Central memory CD8-positive, alpha-beta T cell (primary cell): Measurements from ENCODE around the gene SPAG9.
"Not testable (repeated sequence)": the region's sequence is repeated elsewhere in the genome, so short reads cannot be mapped to it uniquely, and the experiment has no call there.

Experiments used
- ATAC-seq: fragments of 150-1000 bp; cut with Tn5 transposase; replicated peaks from 2 replicates; pipeline ENCODE4 v1.10.0; 2022; ENCODE audit warnings: mild to moderate bottlenecking, moderate FRiP score, moderate number of reproducible peaks; ENCODE audit not compliant: poor library complexity, severe bottlenecking; ENCODE audit errors: extremely low read depth
- DNase-seq, 2 donors: peaks; one replicate each; pipeline ENCODE4 v3.0.0; 2021; ENCODE audit warnings: low spot score in 2 of 2
- H3K27ac Mint-ChIP-seq: one replicate; pipeline ENCODE4 v1.8.0; 2022; ENCODE audit warnings: low read depth, mild to moderate bottlenecking, moderate library complexity, mixed read lengths
- H3K27me3 Mint-ChIP-seq: one replicate; pipeline ENCODE4 v1.8.0; 2022; ENCODE audit warnings: mixed read lengths
- H3K36me3 Mint-ChIP-seq: one replicate; pipeline ENCODE4 v1.8.0; 2022; ENCODE audit warnings: mild to moderate bottlenecking, moderate library complexity, mixed read lengths; ENCODE audit not compliant: insufficient read depth
- H3K4me1 Mint-ChIP-seq: one replicate; pipeline ENCODE4 v1.8.0; 2022; ENCODE audit warnings: mixed read lengths
- H3K4me3 Mint-ChIP-seq: one replicate; pipeline ENCODE4 v1.8.0; 2022; ENCODE audit warnings: mild to moderate bottlenecking, moderate library complexity, mixed read lengths
- H3K9me3 Mint-ChIP-seq: one replicate; pipeline ENCODE4 v1.8.0; 2022; ENCODE audit warnings: mixed read lengths

Gene SPAG9

DNA sequence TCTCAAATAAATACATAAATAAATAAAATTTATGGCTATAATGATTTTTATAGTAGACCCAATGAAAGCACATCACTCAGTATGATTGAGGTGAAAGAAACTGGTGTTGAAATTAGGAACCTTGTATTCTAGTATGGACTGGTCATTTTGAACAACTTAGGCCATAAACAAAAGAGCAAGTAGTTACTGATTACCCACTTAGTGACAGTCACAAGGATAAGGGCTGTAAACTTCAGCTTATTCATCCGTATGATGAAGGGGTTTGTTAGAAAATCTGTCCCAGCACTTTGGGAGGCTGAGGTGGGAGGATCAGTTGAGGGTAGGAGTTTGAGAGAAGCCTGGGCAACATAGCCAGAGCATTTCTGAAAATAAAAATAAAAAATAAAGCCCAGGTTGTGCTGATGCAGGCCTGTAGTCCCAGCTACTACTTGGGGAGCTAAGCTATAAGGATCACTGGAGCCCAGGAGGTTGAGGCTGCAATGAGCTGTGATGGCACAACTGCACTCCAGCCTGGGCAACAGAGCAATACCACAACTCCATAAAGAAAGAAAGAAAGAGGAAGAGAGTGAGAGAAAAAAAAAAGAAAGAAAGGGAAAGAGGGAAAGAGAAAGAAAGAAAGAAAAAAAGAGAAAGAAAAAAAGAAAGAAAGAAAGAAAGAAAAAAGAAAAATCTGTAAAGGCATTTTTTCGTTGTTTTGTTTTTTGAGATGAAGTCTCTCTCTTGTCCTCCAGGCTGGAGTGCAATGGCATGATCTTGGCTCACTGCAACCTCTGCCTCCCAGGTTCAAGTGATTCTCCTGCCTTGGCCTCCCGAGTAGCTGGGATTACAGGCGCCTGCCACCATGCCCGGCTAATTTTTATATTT, 4.2 kb upstream of the SPAG9 start:
- peaks cover 13% of the 10 kb centered on the region for H3K36me3 Mint-ChIP-seq
- no peak overlapping the region for H3K4me3 Mint-ChIP-seq
- no peak overlapping the region for H3K27ac Mint-ChIP-seq
- no peaks in the 10 kb centered on the region for H3K27me3 Mint-ChIP-seq
- ATAC-seq (no peak), DNase-seq (no peak)
- peaks cover 23% of the 10 kb centered on the region for H3K4me1 Mint-ChIP-seq
- H3K9me3 Mint-ChIP-seq: no peaks in the 10 kb centered on the region

DNA sequence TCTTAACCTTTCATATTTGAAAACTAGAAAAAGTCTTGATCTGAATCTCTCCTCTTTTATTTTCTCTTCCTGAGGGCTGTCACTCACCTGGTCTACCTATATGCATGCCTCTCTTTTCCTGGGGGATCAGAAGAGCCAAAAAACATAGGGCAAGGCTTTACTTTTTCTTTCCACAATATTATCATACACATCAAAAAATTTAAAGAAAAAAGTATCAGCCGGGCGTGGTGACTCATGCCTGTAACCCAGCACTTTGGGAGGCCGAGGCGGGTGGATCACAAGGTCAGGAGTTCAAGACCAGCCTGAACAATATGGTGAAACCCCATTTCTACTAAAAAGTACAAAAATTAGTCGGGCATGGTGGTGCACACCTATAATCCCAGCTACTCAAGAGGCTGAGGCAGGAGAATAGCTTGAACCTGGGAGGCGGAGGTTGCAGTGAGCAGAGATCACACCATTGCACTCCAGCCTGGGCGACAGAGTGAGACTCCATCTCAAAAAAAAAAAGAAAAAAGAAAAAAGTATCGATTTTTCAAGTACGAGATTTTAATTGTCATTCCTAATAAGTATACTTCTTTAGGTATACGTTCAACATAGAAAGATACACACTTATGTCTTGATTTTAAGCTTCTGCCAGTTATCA, 1.9 kb upstream of the SPAG9 start:
- not testable (repeated sequence) for H3K27me3 Mint-ChIP-seq, H3K9me3 Mint-ChIP-seq, DNase-seq, ATAC-seq, H3K27ac Mint-ChIP-seq
- Mint-ChIP-seq H3K36me3 (peaks cover 15% of the 10 kb centered on the region), H3K4me1 (peaks cover 40% of the 10 kb centered on the region), H3K4me3 (peak overlapping the region; percentile 23)

DNA sequence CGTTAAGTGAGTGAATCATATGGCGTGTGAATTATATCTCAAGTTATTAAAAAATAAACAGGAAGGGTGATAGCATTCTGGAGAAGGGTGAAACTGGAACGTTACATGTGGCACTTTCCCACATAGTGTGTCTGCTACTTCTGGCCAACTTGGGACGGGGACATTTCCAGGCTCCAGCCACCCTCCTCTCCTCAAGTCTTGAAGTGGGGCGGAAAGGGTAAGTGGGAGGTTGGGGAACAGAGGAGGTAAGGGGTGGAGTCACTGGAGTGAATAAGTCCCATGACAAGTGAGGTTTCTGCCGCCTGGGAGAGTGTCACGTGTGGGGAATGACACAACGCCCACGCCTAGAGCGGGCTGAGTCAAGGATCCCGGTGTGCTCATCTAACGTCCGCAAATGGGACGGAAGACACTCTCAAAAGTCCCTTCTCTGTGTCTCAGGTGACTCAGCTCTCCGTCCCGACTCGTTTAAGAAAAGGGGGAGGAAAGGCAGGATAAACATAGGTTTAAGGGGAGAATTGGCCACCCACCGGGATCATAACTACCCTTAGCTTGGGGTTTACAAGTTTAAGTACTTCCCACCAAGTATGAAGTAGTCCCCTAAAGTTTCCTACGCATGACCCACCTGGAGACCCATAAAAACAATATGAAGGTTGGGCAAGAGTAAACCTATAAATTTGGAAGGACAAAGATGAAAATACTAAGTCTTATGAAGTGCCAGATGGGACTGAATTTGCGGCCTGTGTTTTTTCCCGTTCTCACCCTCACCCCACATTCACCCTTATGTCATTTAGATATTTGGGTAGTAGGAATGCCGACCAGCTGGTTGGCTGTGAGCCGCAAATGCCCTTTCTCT, 1.2 kb upstream of the SPAG9 start:
- H3K27ac Mint-ChIP-seq: peak overlapping the region; percentile 94
- DNase-seq (peak in 1 of 2 donors; percentile 10), ATAC-seq (no peak)
- H3K4me1 Mint-ChIP-seq: peaks cover 46% of the 10 kb centered on the region
- peaks cover 15% of the 10 kb centered on the region for H3K36me3 Mint-ChIP-seq
- no peaks in the 10 kb centered on the region for H3K27me3 Mint-ChIP-seq
- peak overlapping the region; percentile 91 for H3K4me3 Mint-ChIP-seq
- H3K9me3 Mint-ChIP-seq: no peaks in the 10 kb centered on the region

DNA sequence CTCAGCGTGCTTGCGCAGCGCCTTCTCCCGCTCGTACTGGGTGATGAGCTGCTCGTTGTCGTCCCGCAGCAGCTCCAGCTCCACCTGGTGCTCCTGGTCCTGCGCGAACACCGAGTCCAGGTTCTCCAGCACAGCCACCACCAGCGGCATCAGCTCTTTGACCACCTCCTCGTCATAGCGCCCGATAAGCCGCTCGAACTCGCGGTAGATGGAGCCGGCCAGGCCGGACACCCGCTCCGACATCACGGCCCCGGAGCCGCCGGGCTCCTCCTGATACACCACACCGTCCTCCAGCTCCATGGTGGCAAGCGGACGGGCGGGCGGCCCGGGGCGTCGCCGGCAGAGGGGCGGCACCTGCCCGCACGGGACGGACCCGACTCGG, 320 bp downstream of the SPAG9 start:
- Mint-ChIP-seq H3K4me3 (peak overlapping the region; percentile 91), H3K27me3 (no peaks in the 10 kb centered on the region), H3K27ac (peak overlapping the region; percentile 94), H3K4me1 (peaks cover 52% of the 10 kb centered on the region), H3K9me3 (no peaks in the 10 kb centered on the region), H3K36me3 (peaks cover 16% of the 10 kb centered on the region)
- ATAC-seq (peak; percentile 55), DNase-seq (no peak)

DNA sequence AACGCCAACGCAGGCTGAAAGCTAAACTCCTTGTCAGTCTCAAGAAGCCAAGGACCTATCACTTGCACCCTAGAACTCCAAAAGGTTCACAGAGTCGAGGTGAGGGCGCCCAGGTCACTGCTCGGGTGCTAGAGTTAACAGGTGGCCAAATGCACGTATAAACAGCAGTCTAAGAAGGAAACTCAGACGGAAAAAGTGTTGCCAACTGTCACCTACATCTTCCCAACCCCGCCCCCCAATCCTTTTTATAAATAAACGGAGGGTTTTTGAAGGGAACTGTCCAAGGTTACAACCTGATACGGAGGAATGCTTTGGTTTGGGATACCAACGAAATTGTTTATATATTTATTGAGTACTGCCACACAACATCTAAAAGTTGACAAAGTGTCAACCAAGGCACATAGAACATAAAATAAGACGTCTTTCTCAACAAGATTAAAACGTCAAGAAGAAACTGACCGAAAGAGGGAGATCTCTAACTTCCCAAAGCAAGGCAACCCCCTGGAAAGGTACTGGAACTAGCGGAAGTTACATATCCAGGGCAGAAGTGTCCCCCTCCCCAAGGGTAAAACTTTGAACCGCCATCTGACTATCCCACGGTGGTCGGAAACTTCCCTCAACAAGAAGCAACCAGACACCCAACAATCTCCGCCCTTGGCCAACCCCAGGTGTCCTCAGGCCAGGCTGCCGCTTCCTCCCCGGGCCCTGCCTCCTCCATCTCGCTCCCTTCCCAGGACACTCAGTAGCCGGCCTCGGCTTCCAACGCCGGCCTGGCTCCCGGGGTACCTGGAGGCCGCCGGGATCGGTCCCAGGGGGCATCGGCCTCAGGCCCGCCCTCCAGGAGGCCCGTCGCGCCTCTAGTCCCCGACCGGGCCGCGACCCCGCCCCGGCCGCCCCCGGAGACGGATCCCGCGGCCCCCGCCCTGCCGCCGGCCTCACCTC, 982 bp downstream of the SPAG9 start:
- peak overlapping the region; percentile 94 for H3K27ac Mint-ChIP-seq
- ATAC-seq (peak; percentile 33), DNase-seq (peak; percentile 10 to 14)
- peaks cover 16% of the 10 kb centered on the region for H3K36me3 Mint-ChIP-seq
- peak overlapping the region; percentile 91 for H3K4me3 Mint-ChIP-seq
- no peaks in the 10 kb centered on the region for H3K27me3 Mint-ChIP-seq
- no peaks in the 10 kb centered on the region for H3K9me3 Mint-ChIP-seq
- peaks cover 52% of the 10 kb centered on the region for H3K4me1 Mint-ChIP-seq

DNA sequence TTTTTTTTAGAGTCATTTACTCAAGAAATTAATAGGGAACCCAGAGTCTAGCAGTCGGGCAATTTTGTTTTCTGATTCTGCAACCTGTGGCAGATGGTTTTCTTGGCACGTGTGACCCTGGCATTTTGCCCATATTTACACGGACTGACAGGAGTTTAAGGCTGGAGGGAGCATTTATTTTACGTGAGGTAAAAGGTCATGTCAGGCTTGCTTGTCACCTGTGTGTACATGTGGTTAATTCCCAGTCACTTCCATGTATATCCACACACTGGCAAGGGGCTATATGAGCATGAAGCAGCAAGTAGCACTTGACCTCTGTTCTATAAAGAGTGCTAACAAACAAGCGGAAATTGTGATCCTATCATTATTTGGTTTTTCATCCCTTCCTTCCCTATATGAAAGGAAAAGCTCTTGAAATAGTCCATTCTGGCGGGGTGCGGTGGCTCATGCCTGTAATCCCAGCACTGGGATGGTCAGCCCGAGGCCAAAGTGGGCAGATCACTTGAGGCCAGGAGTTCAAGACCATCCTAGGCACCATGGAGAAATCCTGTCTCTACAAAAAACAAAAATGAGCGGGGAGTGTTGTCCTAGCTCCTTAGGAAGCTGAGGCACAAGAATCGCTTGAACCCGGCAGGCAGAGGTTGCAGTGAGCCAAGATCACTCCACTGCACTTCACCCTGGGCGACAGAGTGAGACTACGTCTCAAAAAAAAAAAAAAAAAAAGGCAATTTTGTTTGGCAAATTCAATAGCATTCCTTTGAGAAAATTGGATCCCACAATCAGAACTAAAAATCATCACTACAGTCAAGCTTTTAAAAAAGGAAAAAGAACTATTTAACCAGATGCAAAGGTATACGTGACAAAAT, 2.1 kb downstream of the SPAG9 start:
- DNase-seq (no peak), ATAC-seq (no peak)
- Mint-ChIP-seq H3K9me3 (no peaks in the 10 kb centered on the region), H3K27me3 (no peaks in the 10 kb centered on the region), H3K4me1 (peaks cover 52% of the 10 kb centered on the region), H3K27ac (peak overlapping the region; percentile 16), H3K36me3 (peaks cover 16% of the 10 kb centered on the region), H3K4me3 (peak overlapping the region; percentile 91)

DNA sequence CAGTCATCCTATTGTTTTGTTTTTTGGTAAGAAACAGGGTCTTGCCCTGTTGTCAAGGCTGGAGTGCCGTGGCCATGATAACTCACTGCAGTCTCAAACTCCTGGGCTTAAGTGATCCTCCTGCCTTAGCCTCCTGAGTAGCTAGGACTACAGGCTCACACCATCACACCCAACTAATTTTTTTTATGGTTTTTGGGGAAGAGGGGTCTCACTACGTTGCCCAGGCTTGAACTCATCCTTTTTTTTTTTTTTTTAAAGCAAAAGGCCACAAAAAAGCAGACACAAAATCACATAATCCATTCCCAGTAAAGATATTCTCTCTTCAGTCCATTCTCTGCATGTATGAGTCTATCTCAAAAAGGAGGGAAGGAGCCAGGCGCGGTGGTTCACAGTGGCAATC, 5.5 kb downstream of the SPAG9 start:
- ATAC-seq: no peak
- Mint-ChIP-seq H3K4me1 (peaks cover 32% of the 10 kb centered on the region), H3K4me3 (no peak overlapping the region), H3K27ac (no peak overlapping the region), H3K9me3 (no peaks in the 10 kb centered on the region), H3K36me3 (peaks cover 9% of the 10 kb centered on the region), H3K27me3 (no peaks in the 10 kb centered on the region)
- no peak for DNase-seq

DNA sequence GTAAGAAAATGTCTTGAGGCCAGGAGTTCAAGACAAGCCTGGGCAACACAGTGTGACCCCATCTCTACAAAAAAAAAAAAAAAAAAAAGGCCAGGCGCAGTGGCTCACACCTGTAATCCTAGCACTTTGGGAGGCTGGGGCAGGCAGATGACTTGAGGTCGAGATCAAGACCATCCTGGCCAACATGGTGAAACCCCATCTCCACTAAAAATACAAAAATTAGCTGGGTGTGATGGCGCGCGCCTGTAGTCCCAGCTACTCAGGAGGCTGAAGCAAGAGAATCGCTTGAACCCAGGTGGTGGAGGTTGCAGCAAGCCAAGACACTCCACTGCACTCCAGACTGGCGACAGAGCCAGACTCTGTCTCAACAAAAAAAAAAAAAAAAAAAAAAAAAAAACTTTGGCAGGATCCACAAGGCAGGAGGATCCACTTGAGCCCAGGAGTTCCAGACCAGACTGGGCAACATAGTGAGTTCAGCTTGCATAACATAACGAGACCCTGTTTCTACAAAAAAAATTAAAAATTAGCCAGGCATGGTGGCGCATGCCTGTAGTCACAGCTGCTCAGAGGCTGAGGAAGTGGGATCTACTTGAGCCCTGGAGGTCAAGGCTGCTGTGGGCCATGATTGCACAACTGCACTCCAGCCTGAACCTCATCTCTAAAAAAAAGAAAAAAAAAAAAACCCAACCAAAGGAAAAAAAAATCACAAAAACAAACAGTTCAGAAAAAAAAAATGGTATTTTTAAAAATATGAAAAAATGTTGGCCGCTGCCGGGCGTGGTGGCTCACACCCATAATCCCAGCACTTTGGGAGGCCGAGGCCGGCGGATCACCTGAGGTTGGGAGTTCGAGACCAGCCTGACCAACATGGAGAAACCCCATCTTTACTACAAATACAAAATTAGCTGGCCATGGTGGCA, 8.1 kb downstream of the SPAG9 start:
- H3K4me1 Mint-ChIP-seq: peaks cover 22% of the 10 kb centered on the region
- not testable (repeated sequence) for H3K36me3 Mint-ChIP-seq, H3K4me3 Mint-ChIP-seq, H3K9me3 Mint-ChIP-seq, H3K27ac Mint-ChIP-seq, ATAC-seq, DNase-seq, H3K27me3 Mint-ChIP-seq

DNA sequence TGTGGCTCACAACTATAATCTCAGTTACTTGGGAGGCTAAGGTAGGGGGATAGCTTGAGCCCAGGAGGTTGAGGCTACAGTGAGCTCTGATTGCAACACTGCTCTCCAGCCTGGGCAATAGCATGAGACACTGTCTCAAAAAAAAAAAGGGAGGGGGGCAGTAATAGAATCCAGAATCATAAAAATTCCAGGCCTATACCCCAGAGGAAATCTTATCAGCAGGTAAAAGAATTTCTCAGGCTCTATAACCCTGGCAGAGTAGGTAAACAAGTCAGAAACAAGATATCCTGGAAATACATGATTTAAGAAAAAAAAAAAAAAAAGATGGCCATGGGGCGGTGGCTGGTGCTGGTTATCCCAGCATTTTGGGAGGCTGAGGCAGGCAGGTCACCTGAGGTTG, 12.9 kb downstream of the SPAG9 start:
- Mint-ChIP-seq H3K9me3 (no peaks in the 10 kb centered on the region), H3K27me3 (no peaks in the 10 kb centered on the region), H3K4me1 (peaks cover 25% of the 10 kb centered on the region), H3K36me3 (peaks cover 21% of the 10 kb centered on the region), H3K27ac (no peak overlapping the region), H3K4me3 (no peak overlapping the region)
- ATAC-seq: no peak
- DNase-seq: no peak

DNA sequence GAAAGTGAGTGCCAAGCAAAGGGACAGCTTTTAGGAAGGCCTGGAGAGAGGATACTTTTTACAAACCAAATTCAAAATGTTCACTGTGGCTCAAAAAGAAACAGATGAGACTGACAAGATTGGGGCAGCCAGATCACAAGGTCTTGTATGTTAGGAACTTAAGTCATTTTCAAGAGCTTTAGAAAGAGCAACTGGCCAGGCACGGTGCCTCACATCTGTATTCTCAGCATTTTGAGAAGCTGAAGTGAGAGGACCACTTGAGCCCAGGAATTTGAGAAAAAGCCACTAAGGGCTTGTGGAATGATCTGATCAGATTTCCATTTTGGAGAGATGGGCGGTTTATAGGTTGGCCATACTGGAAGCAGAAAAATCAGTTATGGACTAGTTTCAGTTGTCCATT, 17.2 kb downstream of the SPAG9 start:
- Mint-ChIP-seq H3K4me3 (no peak overlapping the region), H3K27me3 (no peaks in the 10 kb centered on the region), H3K9me3 (no peaks in the 10 kb centered on the region), H3K4me1 (peaks cover 19% of the 10 kb centered on the region), H3K36me3 (peaks cover 19% of the 10 kb centered on the region), H3K27ac (peak overlapping the region; percentile 13)
- ATAC-seq: no peak
- DNase-seq: no peak
